Keratinocyte (primary cell): ENCODE results near the gene MSI2. TPM values are rescaled to one million over a fixed set of nuclear protein-coding genes. Genes with fewer than 3 reads are reported as not detected.
A peak's percentile ranks its signal among the peaks of the same experiment; 100 is the strongest.

Experiments
- DNase-seq: peaks from one replicate; pipeline ENCODE4 v3.0.0-alpha.2; 2011; ENCODE audit warnings: low read depth, missing footprints, low spot score
- FAIRE-seq: peaks from 2 replicates; lab custom pipeline; 2011; peaks lifted over from hg19 to GRCh38; lab: Jason Lieb, UNC
- H2AFZ ChIP-seq: 2 replicates; pipeline ENCODE4 v1.6.0; 2012; ENCODE audit warnings: low read length, control low read depth, inconsistent platforms; ENCODE audit not compliant: control insufficient read depth
- H3K27ac ChIP-seq: 2 replicates; pipeline ENCODE4 v1.5.1; 2011; ENCODE audit warnings: low read length; ENCODE audit not compliant: control insufficient read depth, insufficient read depth
- H3K27me3 ChIP-seq: 3 replicates; pipeline ENCODE4 v1.6.0; 2011; ENCODE audit warnings: low read length; ENCODE audit not compliant: control insufficient read depth, insufficient read depth; ENCODE audit errors: extremely low read depth
- H3K36me3 ChIP-seq, 2 experiments: 2 replicates in 1 of 2; 3 replicates in 1 of 2; pipeline ENCODE4 v1.5.1; 2011; ENCODE audit warnings: low read length in 2 of 2, mild to moderate bottlenecking in 1 of 2; ENCODE audit not compliant: control insufficient read depth in 2 of 2, insufficient read depth in 2 of 2; ENCODE audit errors: extremely low read depth in 1 of 2
- H3K4me1 ChIP-seq: 3 replicates; pipeline ENCODE4 v1.5.1; 2011; ENCODE audit warnings: low read length; ENCODE audit not compliant: control insufficient read depth, insufficient read depth; ENCODE audit errors: extremely low read depth
- H3K4me2 ChIP-seq: 3 replicates; pipeline ENCODE4 v1.6.0; 2011; ENCODE audit warnings: low read depth, low read length; ENCODE audit not compliant: control insufficient read depth, insufficient read depth; ENCODE audit errors: extremely low read depth
- H3K4me3 ChIP-seq, 3 experiments: fragments of 200-600 bp in 1 of 3; sonication (generic) in 1 of 3; 2 replicates in 2 of 3; 3 replicates in 1 of 3; pipeline ENCODE4 v1.5.1; 2011 to 2016; ENCODE audit warnings: low read length in 3 of 3, mild to moderate bottlenecking in 3 of 3, control low read depth in 2 of 3, inconsistent platforms in 1 of 3, low read depth in 1 of 3, mixed read lengths in 1 of 3, mixed run types in 1 of 3, moderate library complexity in 1 of 3; ENCODE audit not compliant: control insufficient read depth in 2 of 3, insufficient read depth in 2 of 3; ENCODE audit errors: extremely low read depth in 1 of 3
- H3K79me2 ChIP-seq: 2 replicates; pipeline ENCODE4 v1.6.0; 2012; ENCODE audit warnings: low read length; ENCODE audit not compliant: control insufficient read depth, insufficient read depth
- H3K9ac ChIP-seq: 3 replicates; pipeline ENCODE4 v1.6.0; 2011; ENCODE audit warnings: low read length; ENCODE audit not compliant: control insufficient read depth, insufficient read depth; ENCODE audit errors: extremely low read depth
- H3K9me1 ChIP-seq: 3 replicates; pipeline ENCODE4 v1.6.0; 2011; ENCODE audit warnings: low read length; ENCODE audit not compliant: control insufficient read depth, insufficient read depth; ENCODE audit errors: extremely low read depth
- H3K9me3 ChIP-seq: 2 replicates; pipeline ENCODE4 v1.5.1; 2012; ENCODE audit warnings: low read depth, low read length; ENCODE audit not compliant: control insufficient read depth
- H4K20me1 ChIP-seq: 3 replicates; pipeline ENCODE4 v1.6.0; 2011; ENCODE audit warnings: low read length; ENCODE audit not compliant: control insufficient read depth, insufficient read depth; ENCODE audit errors: extremely low read depth
- EZH2 ChIP-seq: IDR thresholded peaks from one replicate; pipeline ENCODE4 v1.6.1; 2012; ENCODE audit warnings: inconsistent platforms, mild to moderate bottlenecking, low read length, moderate library complexity
- dilution Hi-C: fragments of 300-500 bp; cut with MboI; formaldehyde crosslinking; loops from one replicate; pipeline ENCODE4 v1.7.0; 2020; ENCODE audit warnings: low sequenced_read_pairs; ENCODE audit not compliant: extremely low pct_ligation_motif_present
- polyA plus RNA-seq, 5 experiments: library from polyadenylated mRNA; depleted of rRNA in 3 of 5; stranded (reverse) in 3 of 5; stranded (forward) in 1 of 5; unstranded in 1 of 5; fragments of >200 nt; gene quantifications; 1 replicate in 1 of 5; 2 replicates in 3 of 5; 3 replicates in 1 of 5; pipeline versions ENCODE4 v1.2.1 to v1.2.3, GENCODE V29; 2011 to 2012; ENCODE audit warnings: missing spikeins in 2 of 5, low read depth in 1 of 5, low replicate concordance in 1 of 5
- TF ChIP-seq, protein P1 (sequence below), 3 experiments: IDR thresholded peaks in 1 of 3; conservative IDR thresholded peaks in 1 of 3; optimal IDR thresholded peaks in 1 of 3; 2 replicates in 2 of 3; 3 replicates in 1 of 3; pipeline versions ENCODE3 to v1.5.1; 2011; ENCODE audit warnings: low read length in 3 of 3, mild to moderate bottlenecking in 3 of 3, moderate library complexity in 2 of 3, control low read depth in 1 of 3, inconsistent platforms in 1 of 3; ENCODE audit not compliant: insufficient read depth in 2 of 3; ENCODE audit errors: extremely low read depth in 1 of 3

Gene MSI2
- polyA plus RNA-seq, 1 donor (not counting 4 experiments of a cell fraction or from before 2014, with no cell fraction given): 22.3 TPM

DNA sequence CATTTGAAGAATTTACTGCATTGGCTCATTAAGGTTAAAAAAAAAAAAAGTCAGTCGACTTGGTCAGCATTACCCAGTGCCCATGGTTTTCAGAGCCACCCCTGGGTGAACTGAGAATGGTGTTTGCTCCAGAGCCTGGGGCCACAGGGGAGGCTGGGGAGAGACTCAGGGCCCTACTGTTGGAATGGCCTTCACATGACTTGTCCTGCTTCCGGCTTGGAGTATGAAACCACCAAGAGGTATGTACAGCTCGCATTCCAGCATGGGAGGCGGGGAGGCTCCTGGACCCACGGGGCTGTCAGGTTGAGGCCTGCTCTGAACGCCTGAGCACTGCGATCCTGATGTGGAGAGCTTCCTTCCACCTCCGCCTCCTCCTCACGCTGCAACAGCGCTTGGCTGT, 36.8 kb downstream of the MSI2 start:
- Histone ChIP-seq H3K79me2 (no peaks in the 10 kb centered on the region), H3K4me1 (peaks cover 34% of the 10 kb centered on the region), H3K9ac (no peak overlapping the region), H3K4me3 (no peak overlapping the region), H3K27ac (peak overlapping the region; percentile 25), H3K9me1 (no peaks in the 10 kb centered on the region), H3K36me3 (peaks cover 0 to 5% of the 10 kb centered on the region in 2 experiments), H4K20me1 (no peaks in the 10 kb centered on the region), H2AFZ (no peak overlapping the region), H3K4me2 (peak overlapping the region; percentile 9), H3K9me3 (no peaks in the 10 kb centered on the region), H3K27me3 (no peaks in the 10 kb centered on the region)
- no peak for TF ChIP-seq EZH2
- TF ChIP-seq, protein P1, sequence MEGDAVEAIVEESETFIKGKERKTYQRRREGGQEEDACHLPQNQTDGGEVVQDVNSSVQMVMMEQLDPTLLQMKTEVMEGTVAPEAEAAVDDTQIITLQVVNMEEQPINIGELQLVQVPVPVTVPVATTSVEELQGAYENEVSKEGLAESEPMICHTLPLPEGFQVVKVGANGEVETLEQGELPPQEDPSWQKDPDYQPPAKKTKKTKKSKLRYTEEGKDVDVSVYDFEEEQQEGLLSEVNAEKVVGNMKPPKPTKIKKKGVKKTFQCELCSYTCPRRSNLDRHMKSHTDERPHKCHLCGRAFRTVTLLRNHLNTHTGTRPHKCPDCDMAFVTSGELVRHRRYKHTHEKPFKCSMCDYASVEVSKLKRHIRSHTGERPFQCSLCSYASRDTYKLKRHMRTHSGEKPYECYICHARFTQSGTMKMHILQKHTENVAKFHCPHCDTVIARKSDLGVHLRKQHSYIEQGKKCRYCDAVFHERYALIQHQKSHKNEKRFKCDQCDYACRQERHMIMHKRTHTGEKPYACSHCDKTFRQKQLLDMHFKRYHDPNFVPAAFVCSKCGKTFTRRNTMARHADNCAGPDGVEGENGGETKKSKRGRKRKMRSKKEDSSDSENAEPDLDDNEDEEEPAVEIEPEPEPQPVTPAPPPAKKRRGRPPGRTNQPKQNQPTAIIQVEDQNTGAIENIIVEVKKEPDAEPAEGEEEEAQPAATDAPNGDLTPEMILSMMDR (optimal IDR thresholded peaks at IDR 0.05 in 1 of 3, IDR thresholded peaks at IDR 0.05 in 1 of 3, conservative IDR thresholded peaks at IDR 0.05 in 1 of 3; ENCODE audit: extremely low read depth in 1 of 3, insufficient read depth in 2 of 3, low read length in 3 of 3): no peak
- DNase-seq (peak; percentile 69), FAIRE-seq (peak; percentile 96)
- dilution Hi-C loops: no loop called here

DNA sequence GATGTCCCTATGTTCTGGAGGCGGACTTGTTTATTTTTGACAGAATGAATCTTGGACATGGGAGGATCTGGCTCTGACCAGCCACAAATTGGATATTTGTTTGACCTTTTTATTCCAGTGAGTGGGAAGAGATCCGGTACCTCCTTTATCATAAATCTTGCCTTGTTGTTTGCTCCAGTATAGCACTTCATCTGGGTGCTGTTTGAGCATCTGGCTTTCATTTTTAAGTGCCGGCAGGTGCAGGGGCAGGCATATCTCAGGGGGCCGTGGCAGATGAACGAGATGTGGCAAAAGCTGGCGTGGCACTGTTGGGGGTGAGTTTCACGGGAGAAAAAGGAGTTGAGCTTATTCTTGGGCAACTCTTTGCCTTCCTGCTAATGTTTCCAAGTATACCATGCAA, 37.8 kb downstream of the MSI2 start:
- Histone ChIP-seq H3K79me2 (no peaks in the 10 kb centered on the region), H3K9me3 (no peaks in the 10 kb centered on the region), H3K4me2 (no peak overlapping the region), H3K27ac (no peak overlapping the region), H3K36me3 (peaks cover 0 to 3% of the 10 kb centered on the region in 2 experiments), H3K9me1 (no peaks in the 10 kb centered on the region), H3K9ac (no peak overlapping the region), H2AFZ (no peak overlapping the region), H3K27me3 (no peaks in the 10 kb centered on the region), H3K4me3 (no peak overlapping the region), H3K4me1 (peaks cover 34% of the 10 kb centered on the region), H4K20me1 (no peaks in the 10 kb centered on the region)
- no peak for TF ChIP-seq EZH2
- TF ChIP-seq, protein P1 (optimal IDR thresholded peaks at IDR 0.05 in 1 of 3, IDR thresholded peaks at IDR 0.05 in 1 of 3, conservative IDR thresholded peaks at IDR 0.05 in 1 of 3; ENCODE audit: extremely low read depth in 1 of 3, insufficient read depth in 2 of 3, low read length in 3 of 3): no peak
- DNase-seq (no peak), FAIRE-seq (no peak)
- dilution Hi-C loops: no loop called here
